WI38 (cell line): ENCODE data around the gene CSKMT.
"Not testable (repeated sequence)": the region's sequence is repeated elsewhere in the genome, so short reads cannot be mapped to it uniquely, and the experiment has no call there.

Experiments used
- H3K4me3 ChIP-seq: 2 replicates; pipeline ENCODE4 v1.5.1; 2011; ENCODE audit warnings: low read depth, mild to moderate bottlenecking, control low read depth, low read length
- TF ChIP-seq, protein P1 (sequence below): IDR thresholded peaks from 2 replicates; pipeline ENCODE4 v1.5.1; 2012; ENCODE audit warnings: low read depth, mild to moderate bottlenecking, control low read depth, low read length

Gene CSKMT

DNA sequence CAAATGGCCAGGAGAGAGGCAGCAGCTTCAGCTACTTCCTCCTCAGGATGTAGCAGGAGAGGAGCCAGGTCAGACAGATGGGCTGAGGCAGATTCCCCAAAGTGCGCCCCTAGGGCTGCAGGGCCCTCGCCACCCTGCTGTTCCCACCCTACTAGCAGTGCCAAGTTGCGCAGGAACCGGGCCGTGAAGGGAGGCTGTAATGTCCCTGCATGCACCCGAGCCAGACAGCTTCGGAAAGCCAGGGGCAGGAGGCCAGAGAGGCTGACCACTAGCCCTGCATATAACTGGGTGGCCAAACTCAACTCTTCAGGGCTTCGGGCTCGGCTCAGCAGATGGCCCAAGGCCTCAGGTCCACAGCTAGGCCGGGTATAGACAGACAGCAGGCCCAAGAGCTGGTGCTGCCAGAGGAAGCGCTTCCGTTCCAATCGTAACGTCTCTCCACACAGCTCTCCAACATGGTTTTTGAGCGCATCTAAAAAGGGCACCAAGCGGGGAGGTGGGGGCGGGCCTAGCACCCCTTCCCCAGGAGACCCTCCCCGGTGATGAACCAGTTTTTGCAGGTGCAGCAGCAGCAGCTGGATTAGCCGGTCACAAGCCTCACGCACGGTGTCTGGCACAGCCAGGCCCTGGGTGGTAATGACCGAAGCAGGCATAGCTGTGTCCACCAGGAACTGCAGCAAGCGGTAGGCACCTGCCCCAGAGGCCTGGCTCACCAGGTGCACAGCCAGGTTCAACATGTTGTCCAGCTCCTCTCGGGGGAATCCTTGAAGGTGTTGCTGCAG, 16.7 kb upstream of the CSKMT start:
- TF ChIP-seq, protein P1, sequence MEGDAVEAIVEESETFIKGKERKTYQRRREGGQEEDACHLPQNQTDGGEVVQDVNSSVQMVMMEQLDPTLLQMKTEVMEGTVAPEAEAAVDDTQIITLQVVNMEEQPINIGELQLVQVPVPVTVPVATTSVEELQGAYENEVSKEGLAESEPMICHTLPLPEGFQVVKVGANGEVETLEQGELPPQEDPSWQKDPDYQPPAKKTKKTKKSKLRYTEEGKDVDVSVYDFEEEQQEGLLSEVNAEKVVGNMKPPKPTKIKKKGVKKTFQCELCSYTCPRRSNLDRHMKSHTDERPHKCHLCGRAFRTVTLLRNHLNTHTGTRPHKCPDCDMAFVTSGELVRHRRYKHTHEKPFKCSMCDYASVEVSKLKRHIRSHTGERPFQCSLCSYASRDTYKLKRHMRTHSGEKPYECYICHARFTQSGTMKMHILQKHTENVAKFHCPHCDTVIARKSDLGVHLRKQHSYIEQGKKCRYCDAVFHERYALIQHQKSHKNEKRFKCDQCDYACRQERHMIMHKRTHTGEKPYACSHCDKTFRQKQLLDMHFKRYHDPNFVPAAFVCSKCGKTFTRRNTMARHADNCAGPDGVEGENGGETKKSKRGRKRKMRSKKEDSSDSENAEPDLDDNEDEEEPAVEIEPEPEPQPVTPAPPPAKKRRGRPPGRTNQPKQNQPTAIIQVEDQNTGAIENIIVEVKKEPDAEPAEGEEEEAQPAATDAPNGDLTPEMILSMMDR, result no peak
- no peak overlapping the region for H3K4me3 ChIP-seq

DNA sequence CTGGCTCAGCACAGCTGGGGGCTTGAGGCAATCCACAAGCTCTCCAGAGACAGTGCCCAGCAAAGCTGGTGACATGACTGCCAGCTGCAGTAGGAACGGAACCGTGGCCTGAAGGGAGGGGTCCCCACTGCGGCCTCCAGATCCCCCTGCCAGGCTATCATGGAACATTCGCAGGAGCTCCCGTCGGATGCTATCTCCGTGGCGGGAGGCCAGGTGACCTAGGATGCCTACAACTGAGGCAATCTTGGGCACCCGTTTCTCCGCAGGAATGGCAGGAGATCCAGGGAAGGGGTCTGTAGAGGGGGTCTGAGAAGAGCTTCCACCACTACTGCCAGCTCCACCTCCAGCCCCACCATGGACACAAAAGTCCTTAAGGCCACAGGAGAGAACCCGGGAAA, 16.1 kb upstream of the CSKMT start:
- H3K4me3 ChIP-seq, result no peak overlapping the region
- TF ChIP-seq, protein P1, result no peak

DNA sequence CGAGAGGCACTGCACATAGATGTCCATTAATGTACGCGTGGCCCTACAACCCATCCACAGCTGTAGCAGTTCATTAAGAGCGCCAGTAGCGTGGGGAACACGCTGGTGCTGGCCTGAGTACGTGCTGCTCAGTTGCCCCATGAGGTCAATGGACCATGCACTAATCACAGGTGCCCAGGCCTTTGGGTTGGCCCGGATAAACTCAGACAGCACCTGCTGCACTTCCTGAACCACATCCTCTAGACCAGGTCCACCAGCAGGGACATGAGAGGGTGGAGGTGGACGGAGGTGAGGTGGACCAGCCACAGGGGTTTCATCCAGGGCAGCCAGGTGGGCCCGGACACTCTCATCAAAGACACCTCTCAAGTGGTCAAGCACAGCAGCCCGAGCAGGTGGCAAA, 15.6 kb upstream of the CSKMT start:
- H3K4me3 ChIP-seq, result no peak overlapping the region
- TF ChIP-seq, protein P1, result no peak

DNA sequence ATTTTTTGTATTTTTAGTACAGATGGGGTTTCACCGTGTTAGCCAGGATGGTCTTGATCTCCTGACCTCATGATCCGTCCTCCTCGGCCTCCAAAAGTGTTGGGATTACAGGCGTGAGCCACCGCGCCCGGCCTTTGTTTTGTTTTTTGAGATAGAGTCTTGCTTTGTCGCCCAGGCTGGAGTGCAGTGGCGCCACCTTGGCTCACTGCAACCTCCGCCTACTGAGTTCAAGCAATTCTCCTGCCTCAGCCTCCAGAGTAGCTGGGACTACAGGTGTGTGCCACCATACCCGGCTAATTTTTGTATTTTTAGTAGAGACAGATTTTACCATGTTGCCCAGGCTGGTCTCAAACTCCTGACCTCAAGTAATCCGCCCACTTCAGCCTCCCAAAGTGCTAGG, 14.8 kb upstream of the CSKMT start:
- not testable (repeated sequence) for H3K4me3 ChIP-seq

DNA sequence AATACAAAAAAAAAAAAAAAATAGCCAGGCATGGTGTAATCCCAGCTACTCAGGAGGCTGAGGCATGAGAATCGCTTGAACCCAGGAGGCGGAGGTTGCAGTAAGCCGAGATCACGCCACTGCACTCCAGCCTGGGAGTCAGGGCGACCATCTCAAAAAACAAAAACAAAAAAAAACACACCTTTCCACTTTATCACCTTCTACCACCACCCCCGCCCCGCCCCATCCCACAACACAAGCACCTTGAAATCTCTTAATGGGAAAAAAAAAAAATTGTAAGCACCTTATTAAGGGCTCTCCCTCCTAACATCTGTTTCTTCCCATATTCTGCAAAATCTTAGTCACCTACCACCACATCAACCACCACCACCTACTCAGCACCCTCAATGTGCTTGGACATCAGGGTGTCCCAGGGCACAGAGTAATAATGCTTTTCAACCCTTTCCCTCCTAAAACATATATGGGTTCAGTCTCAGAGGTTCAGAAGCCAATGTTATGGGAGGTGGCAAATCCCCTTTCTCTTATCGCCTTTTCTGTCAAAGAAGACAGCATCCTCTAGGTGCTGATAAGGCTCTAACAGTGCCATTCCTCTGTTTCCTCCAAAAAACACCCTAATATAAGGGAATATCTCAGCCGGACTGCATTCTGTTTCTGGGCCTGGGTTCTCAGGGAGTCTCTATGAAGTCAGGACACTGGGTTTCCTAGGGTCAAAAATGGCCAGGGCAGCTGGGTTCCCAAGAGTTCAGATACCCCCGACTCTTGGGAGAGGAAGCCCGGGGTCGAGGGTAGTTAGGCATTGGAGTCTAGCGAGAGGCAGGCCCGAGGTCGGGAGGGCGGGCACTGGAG, 12.7 kb upstream of the CSKMT start:
- peak overlapping the region; percentile 96 for H3K4me3 ChIP-seq
- TF ChIP-seq, protein P1, result no peak

DNA sequence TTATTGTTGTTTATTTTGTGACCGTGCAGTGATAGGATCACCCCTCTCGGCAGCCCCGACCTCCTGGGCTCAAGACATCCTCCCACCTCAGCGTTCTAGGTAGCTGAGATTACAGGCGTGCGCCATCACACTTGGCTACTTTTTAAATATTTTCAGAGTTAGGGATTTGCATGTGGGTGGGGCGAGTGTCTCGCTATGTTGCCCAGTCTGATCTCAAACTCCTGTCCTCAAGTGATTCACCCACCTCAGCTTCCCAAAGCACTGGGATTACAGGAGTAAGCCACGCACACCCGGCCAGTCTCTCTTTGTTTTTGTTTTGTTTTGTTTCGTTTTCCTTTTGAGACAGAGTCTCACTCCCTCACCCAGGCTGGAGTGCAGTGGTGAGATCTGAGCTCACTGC, 10.8 kb upstream of the CSKMT start:
- H3K4me3 ChIP-seq, result no peak overlapping the region
- TF ChIP-seq, protein P1, result no peak

DNA sequence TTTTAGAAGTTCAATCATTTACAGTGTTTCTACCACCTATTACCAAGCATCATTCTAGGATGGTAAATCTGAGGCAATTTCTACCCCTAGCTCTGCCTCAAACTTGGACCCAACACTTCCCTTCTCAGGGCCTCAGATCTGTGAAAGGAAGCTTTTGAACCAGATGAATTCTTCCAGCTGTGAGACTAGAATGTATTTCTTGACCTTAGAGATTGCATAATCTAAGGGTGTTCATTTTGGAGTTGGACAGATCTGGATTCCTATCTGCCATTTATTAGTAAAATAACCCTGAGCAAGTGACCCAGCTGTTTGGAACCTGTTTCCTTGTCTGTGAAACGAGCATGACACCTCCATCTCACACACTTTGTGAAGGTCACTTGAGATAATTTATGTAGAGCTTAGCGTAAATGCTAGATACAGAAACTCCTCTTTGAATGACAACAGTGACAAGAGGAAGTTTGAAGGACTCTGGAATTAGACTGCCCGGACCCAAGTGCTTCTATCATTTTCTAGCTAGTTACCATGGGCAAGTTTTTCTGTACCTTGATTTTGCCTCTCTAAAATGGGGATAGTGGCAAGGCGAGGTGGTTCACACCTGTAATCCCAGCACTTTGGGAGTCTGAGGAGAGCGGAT, 8.2 kb upstream of the CSKMT start:
- H3K4me3 ChIP-seq, result no peak overlapping the region

More for the DNA sequence above, 8.2 kb upstream of the CSKMT start:
- TF ChIP-seq, protein P1, result no peak
